Glomerular visceral epithelial cell (primary cell): ENCODE data around the gene RAB3C.
A peak's percentile ranks its signal among the peaks of the same experiment; 100 is the strongest.

Experiments
- DNase-seq: peaks from one replicate; pipeline ENCODE4 v3.0.0-alpha.2; 2016; ENCODE audit errors: extremely low spot score

Gene RAB3C

GRCh38 chr5:58827463-58827862, 244.6 kb downstream of the RAB3C start:
- no peak for DNase-seq

- no peak for DNase-seq
Observed at GRCh38 chr5:58828258-58828657, 245.4 kb downstream of the RAB3C start.

- no peak for DNase-seq
Observed at GRCh38 chr5:58834242-58835225, 251.7 kb downstream of the RAB3C start.

GRCh38 chr5:58836351-58836750, 253.5 kb downstream of the RAB3C start:
- no peak for DNase-seq

- no peak for DNase-seq
Observed at GRCh38 chr5:58838729-58839128, 255.9 kb downstream of the RAB3C start.

- DNase-seq = no peak
Observed at GRCh38 chr5:58842852-58843251, 260.0 kb downstream of the RAB3C start.

GRCh38 chr5:58844395-58844794, 261.5 kb downstream of the RAB3C start:
- DNase-seq = no peak

- DNase-seq = no peak
Observed at GRCh38 chr5:58847041-58847440, 264.2 kb downstream of the RAB3C start.

GRCh38 chr5:58849223-58849622, 266.3 kb downstream of the RAB3C start:
- no peak for DNase-seq

GRCh38 chr5:58849921-58850667, 267.2 kb downstream of the RAB3C start:
- peak; percentile 36 for DNase-seq

GRCh38 chr5:58851153-58851552, 268.3 kb downstream of the RAB3C start:
- no peak for DNase-seq

- DNase-seq = no peak
Observed at GRCh38 chr5:58851571-58851970, 268.7 kb downstream of the RAB3C start.

GRCh38 chr5:58852566-58852965, 269.7 kb downstream of the RAB3C start:
- no peak for DNase-seq

GRCh38 chr5:58854441-58854840, 271.6 kb downstream of the RAB3C start:
- no peak for DNase-seq

- DNase-seq = no peak
Observed at GRCh38 chr5:58855851-58856739, 273.2 kb downstream of the RAB3C start.

GRCh38 chr5:58857609-58858008, 274.7 kb downstream of the RAB3C start:
- no peak for DNase-seq

GRCh38 chr5:58860680-58861079, 277.8 kb downstream of the RAB3C start:
- DNase-seq = no peak

- no peak for DNase-seq
Observed at GRCh38 chr5:58868931-58869330, 286.1 kb downstream of the RAB3C start.

GRCh38 chr5:58871648-58872242, 288.9 kb downstream of the RAB3C start:
- peak; percentile 59 for DNase-seq

- no peak for DNase-seq
Observed at GRCh38 chr5:58872670-58873273, 289.9 kb downstream of the RAB3C start.

GRCh38 chr5:58875599-58875998, 292.7 kb downstream of the RAB3C start:
- DNase-seq = no peak
